Right ventricle myocardium superior (tissue), 1 donor: Measurements from ENCODE around the gene MYLK. TPM values are rescaled to one million over a fixed set of nuclear protein-coding genes. Genes with fewer than 3 reads are reported as not detected.

Experiments used
- ATAC-seq: fragments of 200-7000 bp; cut with Tn5 transposase; one replicate; pipeline ENCODE4 v1.9.1; 2020; ENCODE audit warnings: mild to moderate bottlenecking; ENCODE audit not compliant: poor library complexity
- DNase-seq: peaks from one replicate; pipeline ENCODE4 v3.0.0-alpha.2; 2020
- intact Hi-C: fragments of 100-400 bp; cut with DNase I; formaldehyde crosslinking; loops from one replicate; pipeline ENCODE4 v1.11.2; 2022
- total RNA-seq: library from RNA; stranded (reverse); fragmentation: NEBNext Ultra II Directional; extraction: Animal tissue kit (Norgen Biotek cat#: 25700); gene quantifications from one replicate; pipeline ENCODE4 v1.2.1, GENCODE V29; 2021
- donor health status: DM: no; HTN: yes; CAD: no; lungs with severe emphysema.

MYLK gene
- total RNA-seq, 1 donor from 2014 or later: 10.1 TPM

GRCh38 chr3:123881771-123882170, 2.4 kb downstream of the MYLK start:
- ATAC-seq: no peak
- DNase-seq: no peak
- intact Hi-C loops: no loop called here

DNA sequence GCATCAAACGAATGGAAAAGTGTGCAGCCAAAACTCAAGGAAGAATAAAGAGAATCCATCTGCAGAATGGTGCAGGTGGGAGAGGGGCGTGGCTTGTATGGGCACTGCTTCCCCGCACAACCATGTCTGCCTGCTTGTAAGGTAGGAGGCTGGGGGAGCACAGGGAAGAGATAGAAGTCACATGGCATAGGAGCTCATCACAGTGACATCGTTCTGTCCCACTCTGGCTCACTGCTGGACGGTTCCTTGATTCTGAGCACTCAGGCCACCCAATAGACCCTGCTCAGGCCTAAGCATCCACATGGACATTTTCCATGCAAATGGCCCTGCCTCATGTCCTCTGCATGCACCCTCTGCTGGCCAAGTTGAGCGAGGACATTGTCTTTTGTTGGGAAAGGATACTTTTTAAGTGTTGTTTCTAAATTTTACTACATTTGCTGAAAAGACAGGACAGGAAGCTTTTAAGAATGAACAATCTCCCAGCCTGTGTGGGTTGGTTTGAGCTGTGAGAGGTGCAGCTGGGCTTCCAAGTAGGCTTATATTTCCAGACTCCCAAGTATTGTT, 3.1 kb downstream of the MYLK start:
- DNase-seq (no peak), ATAC-seq (no peak)
- intact Hi-C loops: no loop called here

GRCh38 chr3:123878807-123879206, 5.3 kb downstream of the MYLK start:
- ATAC-seq (no peak), DNase-seq (no peak)
- intact Hi-C loops: no loop called here

GRCh38 chr3:123877965-123878364, 6.2 kb downstream of the MYLK start:
- DNase-seq (no peak), ATAC-seq (no peak)
- intact Hi-C loops: no loop called here

GRCh38 chr3:123877466-123877865, 6.7 kb downstream of the MYLK start:
- DNase-seq (no peak), ATAC-seq (no peak)
- intact Hi-C loops: no loop called here

DNA sequence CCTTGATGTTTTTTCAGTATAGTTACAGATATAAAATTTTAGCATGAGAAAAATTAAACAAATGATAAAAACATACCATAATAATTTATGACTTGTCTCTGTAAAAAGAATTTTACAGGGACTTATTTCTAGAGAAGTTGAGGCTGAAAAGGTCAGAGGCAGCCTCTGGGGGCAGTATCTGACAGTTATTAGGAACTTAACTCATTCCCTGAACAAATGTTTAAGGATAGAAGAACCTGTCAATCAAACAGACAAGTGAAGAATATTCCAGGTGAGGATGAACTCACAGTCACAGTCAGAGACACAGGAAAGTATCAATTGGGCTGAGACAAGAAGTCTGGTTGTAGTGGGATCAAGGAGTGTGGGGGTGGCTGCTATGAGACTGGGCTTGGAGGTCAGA, 7.3 kb downstream of the MYLK start:
- DNase-seq: no peak
- intact Hi-C loops: no loop called here
- ATAC-seq: no peak

DNA sequence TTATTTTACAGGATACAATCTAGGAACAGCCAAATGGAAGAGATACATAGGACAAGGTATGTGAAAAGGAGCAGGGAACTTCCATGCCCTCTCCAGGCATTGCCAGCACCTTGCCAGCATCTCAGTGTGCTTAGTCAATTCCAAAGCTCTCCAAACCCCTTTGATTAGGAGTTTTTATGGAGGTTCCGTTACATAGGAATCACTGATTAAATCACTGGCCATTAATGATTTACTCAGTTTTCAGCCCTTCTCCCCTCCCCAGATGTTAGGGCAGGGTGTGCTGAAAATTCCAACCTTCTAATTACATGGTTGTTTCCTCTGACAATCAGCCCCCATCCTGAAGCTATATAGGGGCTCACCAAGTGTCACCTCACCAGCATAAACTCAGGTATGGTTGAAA, 11.5 kb downstream of the MYLK start:
- intact Hi-C loops: no loop called here
- ATAC-seq: no peak
- no peak for DNase-seq

- ATAC-seq (no peak), DNase-seq (no peak)
- intact Hi-C loops: no loop called here
Observed at GRCh38 chr3:123871946-123872345, 12.2 kb downstream of the MYLK start.

- DNase-seq (no peak), ATAC-seq (no peak)
- intact Hi-C loops: no loop called here
Observed at GRCh38 chr3:123870033-123870432, 14.1 kb downstream of the MYLK start.

DNA sequence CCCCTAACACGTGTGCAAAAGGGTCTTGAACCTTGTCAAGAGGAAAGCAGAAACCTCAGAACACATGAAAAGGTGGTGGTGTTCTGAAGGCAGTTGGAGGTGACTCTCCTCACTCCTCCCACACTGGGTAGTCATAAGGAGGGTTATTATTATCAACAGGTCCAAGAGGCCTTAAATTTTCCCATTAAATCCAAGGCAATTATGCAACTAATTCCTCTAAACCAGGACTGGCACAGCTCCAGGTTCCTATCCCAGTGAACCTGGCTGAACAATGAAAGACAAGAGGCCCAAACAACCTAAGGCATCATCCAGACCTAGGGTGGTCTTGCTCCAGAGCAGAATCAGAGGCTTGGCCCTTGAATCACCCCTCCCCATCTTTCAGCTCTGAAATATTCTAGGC, 15.0 kb downstream of the MYLK start:
- intact Hi-C loops: no loop called here
- DNase-seq (no peak), ATAC-seq (no peak)

- intact Hi-C loops: no loop called here
- DNase-seq (no peak), ATAC-seq (no peak)
Observed at GRCh38 chr3:123864706-123865105, 19.4 kb downstream of the MYLK start.

GRCh38 chr3:123862152-123862551, 22.0 kb downstream of the MYLK start:
- intact Hi-C loops: no loop called here
- DNase-seq (no peak), ATAC-seq (no peak)

GRCh38 chr3:123861081-123861836, 22.9 kb downstream of the MYLK start:
- no peak for ATAC-seq
- intact Hi-C loops: no loop called here
- DNase-seq: no peak

DNA sequence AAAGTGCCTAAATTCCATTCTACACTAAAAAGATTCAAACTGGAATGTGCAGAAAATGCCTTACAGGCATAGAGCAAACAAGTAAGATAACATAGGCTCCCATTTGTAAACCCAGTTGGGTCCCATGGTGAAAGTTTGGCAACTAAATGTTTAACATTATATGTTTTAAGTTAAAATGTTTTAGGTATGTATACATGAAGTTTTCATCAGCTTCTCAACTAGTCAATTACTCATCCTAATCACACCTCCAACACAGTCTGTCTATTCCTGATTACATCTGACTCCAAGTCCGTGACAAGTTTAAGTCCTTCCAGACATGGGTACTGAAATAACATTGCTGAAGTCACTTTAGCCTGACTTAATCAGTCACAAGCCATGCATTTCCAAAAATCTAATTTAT, 25.0 kb downstream of the MYLK start:
- DNase-seq (no peak), ATAC-seq (no peak)
- intact Hi-C loops: no loop called here

DNA sequence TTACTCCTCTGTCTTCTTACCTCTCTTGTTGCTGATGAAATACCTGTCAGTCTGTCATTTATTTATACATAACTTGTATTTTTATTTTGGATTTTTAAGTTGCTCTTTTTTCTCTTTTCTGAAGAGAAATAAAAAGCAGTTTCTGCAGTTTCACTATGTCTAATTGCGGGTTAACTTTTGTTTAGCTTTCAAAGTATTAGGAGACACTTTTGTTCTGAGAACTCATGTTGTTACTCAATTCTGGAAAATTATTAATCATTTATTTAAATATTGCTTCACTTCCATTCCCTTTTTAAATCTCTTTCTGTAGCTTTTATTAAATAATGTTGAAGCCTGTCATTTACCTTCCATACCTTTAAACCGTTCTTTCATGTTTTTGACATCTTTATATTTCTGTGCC, 29.2 kb downstream of the MYLK start:
- intact Hi-C loops: no loop called here

GRCh38 chr3:123853686-123854372, 30.3 kb downstream of the MYLK start:
- ATAC-seq (no peak), DNase-seq (no peak)
- intact Hi-C loops: no loop called here

More for the DNA sequence above, 29.2 kb downstream of the MYLK start:
- no peak for DNase-seq
- no peak for ATAC-seq

DNA sequence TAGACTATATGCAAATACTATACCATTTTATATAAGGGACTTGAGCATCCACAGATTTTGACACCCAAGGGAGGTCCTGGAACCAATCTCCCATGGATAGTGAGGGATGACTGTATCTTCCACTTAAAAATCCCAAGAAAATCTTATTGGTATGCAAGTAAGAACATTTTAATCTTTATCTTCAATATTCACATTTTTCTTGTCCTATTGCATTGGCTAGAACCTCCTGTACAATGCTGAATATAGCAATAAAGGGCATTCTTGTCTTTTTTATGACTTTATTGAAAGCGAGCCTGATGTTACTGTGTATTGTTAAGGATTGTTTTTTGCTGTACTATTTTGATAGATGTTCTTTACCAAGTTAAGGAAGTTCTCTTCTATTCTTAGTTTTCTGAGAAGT, 36.9 kb downstream of the MYLK start:
- DNase-seq (no peak), ATAC-seq (no peak)
- intact Hi-C loops: no loop called here

DNA sequence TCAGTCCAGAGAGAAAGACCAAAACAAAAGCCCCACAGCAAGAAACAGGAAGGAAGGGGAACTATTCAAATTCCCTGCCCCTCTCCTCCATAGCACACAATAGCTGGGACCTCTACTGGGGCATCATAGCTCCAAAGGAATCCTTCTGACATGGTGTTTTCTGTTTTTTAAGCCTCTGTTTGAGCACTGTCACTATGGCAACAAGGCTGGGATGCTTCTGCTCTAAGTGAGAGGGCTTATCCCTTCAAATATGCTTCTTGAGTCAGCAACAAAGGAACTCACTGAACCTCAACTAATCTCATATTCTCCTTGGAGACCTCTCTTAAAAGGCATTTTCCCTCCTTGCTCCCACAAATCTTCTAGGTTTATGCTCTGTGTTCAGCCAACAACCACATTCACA, 40.5 kb downstream of the MYLK start:
- no peak for ATAC-seq
- DNase-seq: no peak
- intact Hi-C loops: no loop called here

- ATAC-seq: no peak
- DNase-seq: no peak
- intact Hi-C loops: no loop called here
Observed at GRCh38 chr3:123842711-123843110, 41.4 kb downstream of the MYLK start.
